Hypothalamus (tissue), 51 donors: ENCODE data around the gene TMEM258.

Experiments used
- DNase-seq, 51 donors: peaks; one replicate each; lab custom pipeline; 2025; lab: John Stamatoyannopoulos, UW

TMEM258 gene

DNA sequence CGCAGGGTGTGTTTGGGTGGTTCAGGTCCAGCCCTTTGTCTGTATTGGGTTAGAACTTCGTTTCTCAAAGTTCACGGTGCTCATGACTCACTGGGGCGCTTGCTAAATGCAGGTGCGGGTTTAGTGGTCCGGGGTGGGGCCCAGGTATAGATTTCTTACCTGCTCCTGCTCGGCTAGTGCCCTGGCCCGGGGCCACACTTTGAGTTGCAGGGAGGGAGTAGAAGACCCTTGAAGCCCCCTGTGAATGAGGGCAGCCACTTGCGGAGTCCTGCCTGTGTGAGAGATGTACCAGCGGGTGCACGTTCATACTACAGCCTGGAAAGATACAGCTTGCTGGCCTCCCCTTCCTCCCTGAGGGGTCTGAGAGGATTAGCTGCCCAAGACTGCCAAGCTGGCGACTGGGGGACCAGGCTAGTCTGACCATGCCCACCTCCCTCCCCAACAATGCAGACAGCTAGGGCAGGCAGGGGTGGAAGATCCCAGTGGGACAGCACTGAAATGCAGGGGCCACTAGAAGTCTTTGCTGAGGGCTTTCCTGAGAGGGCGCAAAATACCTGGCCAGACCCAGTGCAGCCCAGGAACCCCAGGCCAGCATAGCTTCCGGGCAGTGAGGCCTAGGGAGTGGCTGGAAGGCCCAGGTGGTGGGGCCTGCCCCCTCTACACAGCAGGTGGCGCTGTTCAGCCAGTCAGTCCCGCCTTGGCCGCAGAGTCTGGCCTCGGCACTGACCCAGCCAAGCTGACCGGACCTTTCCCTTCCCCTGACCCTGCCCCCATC lies 45.0 kb downstream of the TMEM258 start:
- peak in 48 of 51 donors; percentile 29 to 91 (median 70) for DNase-seq

DNA sequence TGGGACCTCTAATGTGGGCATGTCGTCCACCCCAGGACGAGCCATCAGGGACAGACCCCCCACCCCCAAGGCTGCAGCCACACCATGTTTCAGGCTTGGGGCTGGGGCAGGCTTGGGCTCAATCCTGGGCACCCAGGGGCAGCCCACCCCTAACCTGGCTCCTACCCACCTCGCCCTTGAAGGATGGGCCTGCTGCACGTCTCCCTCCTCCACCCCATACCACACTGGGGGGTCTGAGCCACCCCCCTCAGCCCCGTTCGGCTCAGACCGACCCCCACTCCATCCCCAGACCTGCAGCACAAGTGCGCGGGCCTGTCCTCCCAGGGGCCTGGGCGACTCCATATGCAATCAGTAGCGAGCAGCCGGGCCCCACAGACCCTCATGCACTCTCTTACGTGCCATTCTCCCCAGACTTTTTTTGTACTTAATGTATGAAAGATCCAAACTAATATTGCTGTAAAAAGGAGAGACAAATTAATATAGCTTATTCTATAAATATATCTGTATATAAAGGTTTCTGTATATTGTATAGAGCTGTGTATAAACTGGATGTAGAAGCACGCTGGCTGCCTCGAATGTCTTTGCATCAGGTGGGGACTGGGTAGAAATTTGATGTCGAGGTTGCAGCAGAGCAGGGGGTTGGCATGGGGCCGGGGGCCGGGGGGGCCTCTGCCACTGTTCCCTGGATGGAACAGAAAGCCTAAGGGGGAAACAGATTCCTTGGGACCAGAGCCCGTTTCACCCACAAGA lies 45.8 kb downstream of the TMEM258 start:
- no peak for DNase-seq

DNA sequence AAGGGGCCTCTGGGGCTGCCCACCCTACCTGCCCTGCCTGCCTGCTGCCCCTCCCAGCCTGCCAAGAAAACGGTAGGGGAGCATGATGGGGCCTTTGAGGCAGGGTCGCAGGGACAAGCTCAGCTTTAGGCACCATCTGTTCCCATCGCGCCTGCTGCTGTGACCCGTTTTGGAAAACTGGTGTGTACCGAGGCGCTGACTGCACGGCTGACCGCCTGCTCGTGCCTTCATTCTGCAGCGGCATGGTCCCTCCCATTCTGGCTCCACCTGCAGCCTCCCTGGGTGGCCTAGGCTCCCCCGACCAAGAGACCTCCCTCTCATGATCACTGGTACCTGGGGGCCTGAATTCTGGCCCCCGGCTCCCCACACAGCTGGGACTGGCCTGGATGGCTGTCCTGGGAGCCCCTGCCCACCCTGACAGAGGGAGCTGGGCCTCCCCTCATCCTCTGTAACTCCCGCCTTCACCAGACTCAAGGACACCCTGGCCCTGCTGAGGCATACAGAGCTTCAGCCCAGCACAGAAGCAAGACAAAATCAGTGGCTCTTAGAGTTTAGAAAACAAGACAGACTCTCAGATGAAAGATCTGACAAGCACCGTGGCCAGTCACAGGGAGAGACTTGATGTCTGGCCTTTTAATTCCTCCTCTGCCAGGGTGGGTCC lies 46.5 kb downstream of the TMEM258 start:
- no peak for DNase-seq

DNA sequence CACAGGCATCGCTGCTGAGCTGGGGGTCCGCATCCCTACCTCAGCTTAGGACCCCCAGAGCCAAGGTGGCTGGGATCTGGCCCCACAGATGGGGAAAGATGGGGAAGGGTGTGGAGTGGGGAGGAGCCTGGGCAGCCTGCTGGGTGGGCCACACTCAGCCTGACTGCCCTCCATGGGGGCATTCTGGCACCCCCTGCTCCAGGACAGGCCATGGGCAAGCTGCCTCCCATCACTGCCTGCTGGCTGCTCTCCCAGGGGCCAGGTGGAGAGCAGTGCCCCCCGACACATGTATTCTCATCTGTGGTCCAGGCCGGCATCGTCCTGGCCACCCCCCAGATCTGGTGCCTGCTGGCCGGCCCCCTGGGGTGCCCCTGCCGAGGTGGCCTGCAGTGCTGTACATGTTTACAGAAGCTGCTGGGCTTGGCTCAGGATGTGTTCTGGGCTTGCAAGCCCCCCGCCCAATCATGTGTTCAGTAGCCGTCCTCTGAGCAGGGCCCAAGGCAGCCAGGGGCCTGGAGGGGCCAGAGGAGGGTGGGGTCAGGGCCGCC lies 47.7 kb downstream of the TMEM258 start:
- DNase-seq, result no peak

DNA sequence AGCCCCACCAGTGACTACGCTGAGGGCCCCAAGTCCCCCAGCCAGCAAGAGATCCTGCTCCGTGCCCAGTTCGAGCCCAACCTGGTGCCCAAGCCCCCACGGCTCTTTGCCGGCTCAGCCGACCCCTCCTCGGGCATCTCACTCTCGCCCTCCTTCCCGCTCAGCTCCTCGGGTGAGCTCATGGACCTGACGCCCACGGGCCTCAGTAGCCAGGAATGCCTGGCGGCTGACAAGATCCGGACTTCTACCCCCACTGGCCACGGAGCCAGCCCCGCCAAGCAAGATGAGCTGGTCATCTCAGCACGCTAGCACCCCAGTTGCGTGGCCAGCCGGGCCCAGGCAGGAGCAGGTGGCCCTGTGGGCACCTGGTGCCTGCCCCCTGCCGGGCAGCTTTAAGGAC lies 48.2 kb downstream of the TMEM258 start:
- DNase-seq, result no peak

DNA sequence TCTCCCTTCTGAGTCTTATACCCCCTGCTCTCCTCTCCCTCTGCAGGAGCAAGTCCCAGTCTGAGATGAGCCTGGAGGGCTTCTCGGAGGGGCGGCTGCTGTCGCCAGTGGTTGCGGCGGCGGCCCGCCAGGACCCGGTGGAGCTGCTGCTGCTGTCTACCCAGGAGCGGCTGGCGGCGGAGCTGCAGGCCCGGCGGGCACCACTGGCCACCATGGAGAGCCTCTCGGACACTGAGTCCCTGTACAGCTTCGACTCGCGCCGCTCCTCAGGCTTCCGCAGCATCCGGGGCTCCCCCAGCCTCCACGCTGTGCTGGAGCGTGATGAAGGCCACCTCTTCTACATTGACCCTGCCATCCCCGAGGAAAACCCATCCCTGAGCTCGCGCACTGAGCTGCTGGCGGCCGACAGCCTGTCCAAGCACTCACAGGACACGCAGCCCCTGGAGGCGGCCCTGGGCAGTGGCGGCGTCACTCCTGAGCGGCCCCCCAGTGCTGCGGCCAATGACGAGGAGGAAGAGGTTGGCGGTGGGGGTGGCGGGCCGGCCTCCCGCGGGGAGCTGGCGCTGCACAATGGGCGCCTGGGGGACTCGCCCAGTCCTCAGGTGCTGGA lies 48.8 kb downstream of the TMEM258 start:
- no peak for DNase-seq

DNA sequence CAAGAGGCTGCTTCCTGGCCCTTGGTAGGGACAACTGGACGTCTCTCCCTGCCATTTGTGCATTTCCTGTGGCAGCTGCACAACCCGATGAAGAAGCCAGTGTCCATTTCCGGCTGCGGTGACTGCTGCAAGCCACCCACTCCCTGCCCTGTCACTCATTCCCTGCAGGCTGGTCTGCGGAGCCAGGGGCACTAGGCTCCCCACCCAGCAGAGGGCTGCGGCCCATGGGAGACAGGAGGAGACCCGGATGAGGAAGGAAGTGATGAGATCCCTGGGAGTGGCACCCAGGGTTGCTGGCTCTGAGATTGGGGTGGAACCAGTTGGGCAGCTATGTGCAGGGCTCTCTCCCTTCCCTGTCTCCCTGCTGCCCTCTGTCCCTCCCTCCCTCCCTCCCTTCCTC lies 50.0 kb downstream of the TMEM258 start:
- DNase-seq, result no peak

DNA sequence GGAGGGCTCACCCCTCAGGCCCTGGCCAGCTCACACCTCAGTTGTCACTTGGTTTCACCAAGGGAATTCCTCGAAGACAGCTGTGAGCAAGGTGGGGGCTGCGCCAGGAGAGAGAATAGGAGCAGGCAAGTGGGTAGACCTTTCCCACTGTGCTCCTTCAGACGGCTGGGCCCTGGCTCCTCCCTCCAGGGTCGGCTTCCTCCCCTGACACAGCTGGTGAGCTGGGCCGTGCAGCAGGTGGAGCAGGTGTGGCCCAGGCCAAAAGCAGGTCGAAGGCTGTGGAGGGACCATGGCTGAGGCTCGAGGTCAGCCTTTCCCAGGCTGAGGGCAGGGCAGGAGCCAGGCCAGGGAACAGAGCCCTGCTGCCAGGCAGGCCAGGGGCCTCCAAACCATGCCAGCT lies 52.4 kb downstream of the TMEM258 start:
- DNase-seq, result no peak

DNA sequence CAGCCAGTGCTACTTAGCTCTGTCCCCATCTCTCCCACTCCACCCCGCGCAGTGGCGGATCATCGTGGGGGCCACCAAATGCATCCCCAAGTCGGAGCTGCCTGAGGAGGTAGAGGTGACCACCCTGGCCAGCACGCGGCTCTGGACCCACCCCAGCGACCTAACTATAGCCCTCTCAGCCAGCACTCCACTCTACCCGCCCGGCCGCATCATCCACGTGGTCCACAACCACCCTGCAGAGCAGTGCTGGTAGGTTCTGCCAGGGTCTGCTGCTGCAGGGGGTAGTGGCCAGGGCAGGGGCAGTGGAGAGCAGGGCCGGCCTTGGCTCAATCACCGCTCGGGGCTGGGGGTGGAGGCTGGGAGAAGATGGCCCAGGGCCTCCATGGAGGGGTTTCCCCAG lies 53.0 kb downstream of the TMEM258 start:
- DNase-seq, result no peak
